H1 (cell line): ENCODE data around the gene LSG1. TPM values are rescaled to one million over a fixed set of nuclear protein-coding genes. Genes with fewer than 3 reads are reported as not detected.

Experiments used
- CTCF ChIA-PET: fragments of 300-600 bp; sonication (Branson Sonifier 250); formaldehyde crosslinking; loops from one replicate; lab custom pipeline; 2021; ENCODE audit not compliant: partially characterized antibody; lab: Charles Lee
- POLR2A ChIA-PET: fragments of 300-600 bp; sonication (Branson Sonifier 250); formaldehyde crosslinking; loops from one replicate; lab custom pipeline; 2021; ENCODE audit warnings: inconsistent platforms; ENCODE audit not compliant: partially characterized antibody; lab: Charles Lee
- DNase-seq, 2 experiments: peaks; one replicate each; pipeline versions ENCODE4 v3.0.0 to v3.0.0-alpha.2; 2010 to 2022; ENCODE audit warnings: low spot score in 2 of 2, low read depth in 1 of 2, mixed read lengths in 1 of 2
- FAIRE-seq: peaks from 2 replicates; lab custom pipeline; 2011; peaks lifted over from hg19 to GRCh38; lab: Jason Lieb, UNC
- H2AFZ ChIP-seq: 2 replicates; pipeline ENCODE4 v1.8.1; 2012; ENCODE audit warnings: low read length, inconsistent platforms
- H2AK5ac ChIP-seq: 2 replicates; pipeline ENCODE4 v1.6.1; 2013; ENCODE audit warnings: low read depth, low read length
- H2BK120ac ChIP-seq: replicated peaks from 2 replicates; pipeline ENCODE3; 2013; ENCODE audit warnings: low read depth, low read length, inconsistent platforms
- H2BK12ac ChIP-seq: 2 replicates; pipeline ENCODE4 v1.6.1; 2013; ENCODE audit warnings: low read depth, low read length
- H2BK15ac ChIP-seq: 2 replicates; pipeline ENCODE4 v1.6.1; 2013; ENCODE audit warnings: low read length
- H2BK20ac ChIP-seq: 2 replicates; pipeline ENCODE4 v1.6.1; 2013; ENCODE audit warnings: low read length
- H2BK5ac ChIP-seq: 2 replicates; pipeline ENCODE4 v1.6.1; 2013; ENCODE audit warnings: low read depth, low read length
- H3K14ac ChIP-seq: 2 replicates; pipeline ENCODE4 v1.6.1; 2013; ENCODE audit warnings: inconsistent platforms; ENCODE audit not compliant: insufficient read length
- H3K18ac ChIP-seq: 2 replicates; pipeline ENCODE4 v1.6.1; 2013; ENCODE audit warnings: low read length; ENCODE audit errors: extremely low read depth
- H3K23ac ChIP-seq: 2 replicates; pipeline ENCODE4 v1.6.1; 2013; ENCODE audit warnings: inconsistent platforms; ENCODE audit not compliant: insufficient read length
- H3K23me2 ChIP-seq: 2 replicates; pipeline ENCODE4 v1.6.1; 2013; ENCODE audit warnings: low read depth, low read length
- H3K27ac ChIP-seq: 2 replicates; pipeline ENCODE4 v1.6.1; 2011; ENCODE audit warnings: low read depth, low read length, inconsistent platforms
- H3K27me3 ChIP-seq, 4 experiments: replicated peaks in 1 of 4; 1 replicate in 1 of 4; 2 replicates in 3 of 4; pipeline versions ENCODE4 v1.6.1 to v1.8.1; 2011 to 2013; ENCODE audit warnings: low read length in 3 of 4, mild to moderate bottlenecking in 3 of 4, inconsistent platforms in 2 of 4, mixed read lengths in 2 of 4, moderate library complexity in 1 of 4; ENCODE audit not compliant: control insufficient read depth in 3 of 4, insufficient read depth in 3 of 4; ENCODE audit errors: extremely low read depth in 1 of 4
- H3K36me3 ChIP-seq, 4 experiments: 2 replicates each; pipeline versions ENCODE4 v1.6.1 to v1.8.1; 2011 to 2013; ENCODE audit warnings: mild to moderate bottlenecking in 4 of 4, low read length in 3 of 4, moderate library complexity in 2 of 4, control low read depth in 1 of 4, inconsistent platforms in 1 of 4; ENCODE audit not compliant: insufficient read depth in 4 of 4, control insufficient read depth in 2 of 4
- H3K4ac ChIP-seq: replicated peaks from 2 replicates; pipeline ENCODE3; 2013; ENCODE audit warnings: low read length, low read depth, mixed read lengths, inconsistent platforms; ENCODE audit not compliant: insufficient read length
- H3K4me1 ChIP-seq, 4 experiments: replicated peaks in 1 of 4; 1 replicate in 1 of 4; 2 replicates in 3 of 4; pipeline versions ENCODE4 v1.6.1 to v1.8.1; 2011 to 2013; ENCODE audit warnings: low read length in 3 of 4, inconsistent platforms in 2 of 4, mixed read lengths in 1 of 4; ENCODE audit not compliant: insufficient read depth in 4 of 4, control insufficient read depth in 3 of 4
- H3K4me2 ChIP-seq, 2 experiments: 2 replicates each; pipeline versions ENCODE4 v1.6.1 to v1.8.1; 2011 to 2013; ENCODE audit warnings: low read depth in 2 of 2, low read length in 2 of 2, control low read depth in 1 of 2, inconsistent platforms in 1 of 2, mild to moderate bottlenecking in 1 of 2; ENCODE audit not compliant: insufficient read depth in 1 of 2
- H3K4me3 ChIP-seq, 4 experiments: fragments of 200-600, 300-600 bp in 1 of 4; sonication (generic), shearing (Covaris generic), sonication (Bioruptor Twin) in 1 of 4; 2 replicates each; pipeline versions ENCODE4 v1.5.1 to v1.8.1; 2011 to 2016; ENCODE audit warnings: low read length in 4 of 4, low read depth in 3 of 4, control low read depth in 2 of 4, inconsistent platforms in 2 of 4, mild to moderate bottlenecking in 2 of 4, mixed read lengths in 1 of 4, moderate library complexity in 1 of 4; ENCODE audit not compliant: insufficient read depth in 2 of 4; ENCODE audit errors: extremely low read depth in 1 of 4
- H3K56ac ChIP-seq: replicated peaks from 2 replicates; pipeline ENCODE3; 2013; ENCODE audit warnings: low read depth, mild to moderate bottlenecking, mixed read lengths, low read length, inconsistent platforms; ENCODE audit not compliant: insufficient read length
- H3K79me1 ChIP-seq: 2 replicates; pipeline ENCODE4 v1.6.1; 2013; ENCODE audit warnings: low read depth, low read length, control low read depth
- H3K79me2 ChIP-seq, 2 experiments: 2 replicates each; pipeline versions ENCODE4 v1.6.1 to v1.8.1; 2012 to 2013; ENCODE audit warnings: low read length in 2 of 2, mild to moderate bottlenecking in 2 of 2, inconsistent platforms in 1 of 2; ENCODE audit not compliant: insufficient read depth in 2 of 2, control insufficient read depth in 1 of 2
- H3K9ac ChIP-seq, 4 experiments: replicated peaks in 1 of 4; 1 replicate in 1 of 4; 2 replicates in 3 of 4; pipeline versions ENCODE4 v1.6.1 to v1.8.1; 2011 to 2013; ENCODE audit warnings: low read depth in 3 of 4, low read length in 3 of 4, control low read depth in 2 of 4, mild to moderate bottlenecking in 2 of 4, moderate library complexity in 2 of 4, inconsistent platforms in 1 of 4; ENCODE audit errors: extremely low read depth in 1 of 4
- H3K9me3 ChIP-seq, 2 experiments: 2 replicates each; pipeline versions ENCODE4 v1.6.1 to v1.8.1; 2012 to 2013; ENCODE audit warnings: mild to moderate bottlenecking in 2 of 2, moderate library complexity in 2 of 2, control low read depth in 1 of 2, inconsistent platforms in 1 of 2, low read depth in 1 of 2, low read length in 1 of 2, mixed read lengths in 1 of 2; ENCODE audit not compliant: insufficient read depth in 2 of 2
- H4K20me1 ChIP-seq, 2 experiments: replicated peaks in 1 of 2; 2 replicates each; pipeline versions ENCODE3 to v1.8.1; 2011 to 2013; ENCODE audit warnings: inconsistent platforms in 2 of 2, low read length in 2 of 2, mild to moderate bottlenecking in 1 of 2; ENCODE audit not compliant: insufficient read depth in 2 of 2, control insufficient read depth in 1 of 2
- H4K5ac ChIP-seq: 2 replicates; pipeline ENCODE4 v1.6.1; 2013; ENCODE audit warnings: low read length, low read depth, mixed read lengths, inconsistent platforms; ENCODE audit not compliant: insufficient read length
- H4K8ac ChIP-seq: 2 replicates; pipeline ENCODE4 v1.8.0; 2013; ENCODE audit warnings: mild to moderate bottlenecking, moderate library complexity, low read length, inconsistent platforms; ENCODE audit not compliant: insufficient read depth; ENCODE audit errors: extremely low read depth
- H4K91ac ChIP-seq: replicated peaks from 2 replicates; pipeline ENCODE3; 2013; ENCODE audit warnings: low read length, mixed read lengths, inconsistent platforms; ENCODE audit not compliant: insufficient read length
- BRCA1 ChIP-seq: IDR thresholded peaks from 2 replicates; pipeline ENCODE4 v1.6.1; 2012; ENCODE audit warnings: low read depth, low read length, improper control_type of control experiment
- CEBPB ChIP-seq: IDR thresholded peaks from 2 replicates; pipeline ENCODE4 v1.6.1; 2012; ENCODE audit warnings: low read depth, low read length
- EP300 ChIP-seq, 2 experiments: IDR thresholded peaks; 1 replicate in 1 of 2; 2 replicates in 1 of 2; pipeline ENCODE4 v1.6.1; 2011 to 2012; ENCODE audit warnings: low read depth in 2 of 2, low read length in 2 of 2, mild to moderate bottlenecking in 2 of 2, borderline replicate concordance in 1 of 2, inconsistent platforms in 1 of 2, moderate library complexity in 1 of 2
- GTF2F1 ChIP-seq: IDR thresholded peaks from 2 replicates; pipeline ENCODE4 v1.6.1; 2012; ENCODE audit warnings: low read depth, low read length, improper control_type of control experiment, borderline replicate concordance
- KDM4A ChIP-seq: IDR thresholded peaks from one replicate; pipeline ENCODE4 v1.7.1; 2012; ENCODE audit warnings: low read depth, mild to moderate bottlenecking, moderate library complexity, low read length, inconsistent platforms; ENCODE audit not compliant: severe bottlenecking
- KDM5A ChIP-seq: fragments of 200-600 bp; IDR thresholded peaks from 2 replicates; pipeline ENCODE4 v1.7.1; 2012; ENCODE audit warnings: mild to moderate bottlenecking, low read length, inconsistent platforms, mixed read lengths
- POLR2A ChIP-seq, 2 experiments: IDR thresholded peaks; 1 replicate in 1 of 2; 2 replicates in 1 of 2; pipeline ENCODE4 v1.6.1; 2011; ENCODE audit warnings: low read depth in 2 of 2, low read length in 2 of 2, mild to moderate bottlenecking in 2 of 2; ENCODE audit errors: control extremely low read depth in 1 of 2
- RAD21 ChIP-seq, 2 experiments: IDR thresholded peaks in 1 of 2; conservative IDR thresholded peaks in 1 of 2; 2 replicates each; pipeline ENCODE4 v1.6.1; 2011; ENCODE audit warnings: low read depth in 2 of 2, low read length in 2 of 2, improper control_type of control experiment in 1 of 2, inconsistent platforms in 1 of 2, mild to moderate bottlenecking in 1 of 2, moderate library complexity in 1 of 2
- RBBP5 ChIP-seq: IDR thresholded peaks from 2 replicates; pipeline ENCODE4 v1.7.1; 2012; ENCODE audit warnings: low read depth, mild to moderate bottlenecking, inconsistent platforms, low read length, moderate library complexity, borderline replicate concordance
- RXRA ChIP-seq: IDR thresholded peaks from 2 replicates; pipeline ENCODE4 v1.6.1; 2011; ENCODE audit warnings: low read depth, mild to moderate bottlenecking, low read length, moderate library complexity; ENCODE audit not compliant: insufficient read depth
- SIRT6 ChIP-seq: IDR thresholded peaks from one replicate; pipeline ENCODE4 v1.7.1; 2012; ENCODE audit warnings: low read length, inconsistent platforms
- WGBS, 2 experiments: shearing (Covaris generic) in 1 of 2; methylation state at CpG; one replicate each; pipeline versions ENCODE4 v1.1.6 to v1.1.7; 2013 to 2015; ENCODE audit warnings: low lambda C conversion rate in 2 of 2, mixed read lengths in 2 of 2, inconsistent platforms in 1 of 2, low coverage in 1 of 2, missing lambda C conversion rate in 1 of 2; ENCODE audit not compliant: insufficient replicate concordance in 2 of 2, insufficient coverage in 1 of 2, insufficient read length in 1 of 2; ENCODE audit errors: extremely low coverage in 1 of 2, missing lambda C conversion rate in 1 of 2; 5-methylcytosine and 5-hydroxymethylcytosine counted together
- polyA plus RNA-seq, 7 experiments: library from polyadenylated mRNA; depleted of rRNA in 3 of 7; stranded (reverse) in 5 of 7; unstranded in 2 of 7; fragments of >200 nt in 5 of 7; fragments of 200-250 nt in 2 of 7; gene quantifications; 1 replicate in 5 of 7; 2 replicates in 1 of 7; 4 replicates in 1 of 7; pipeline versions ENCODE4 v1.2.1 to v1.2.3, GENCODE V29; 2011 to 2013; ENCODE audit warnings: missing spikeins in 2 of 7, mixed read lengths in 2 of 7
- total RNA-seq: library from RNA; stranded (reverse); fragmentation: NEBNext Ultra II Directional; extraction: Animal tissue kit (Norgen Biotek cat#: 25700); gene quantifications from 2 replicates; pipeline ENCODE4 v1.2.1, GENCODE V29; 2021
- TF ChIP-seq, protein P1 (sequence below): IDR thresholded peaks from 2 replicates; pipeline ENCODE4 v1.6.1; 2012; ENCODE audit warnings: inconsistent platforms
- TF ChIP-seq, protein P2 (sequence below): IDR thresholded peaks from 2 replicates; pipeline ENCODE4 v1.6.1; 2011; ENCODE audit warnings: low read depth, mild to moderate bottlenecking, low read length; ENCODE audit not compliant: insufficient read depth

The LSG1 gene
- total and polyA plus RNA-seq, 2 of the 8 experiments (the other 6 are each of a cell fraction or from before 2014, with no cell fraction given), result 23.7 to 47.6 TPM

GRCh38 chr3:194696702-194697101, 24.7 kb upstream of the LSG1 start:
- WGBS, 2 experiments, result 91% methylated on average over 6 of the region's 6 CpGs; no CpG with 5 or more reads in 1 of the 2 experiments
- Histone ChIP-seq H4K20me1 (no peaks in the 10 kb centered on the region), H3K4me1 (peaks cover 0 to 4% (median 1%) of the 10 kb centered on the region in 4 experiments; a peak in 2 of 7 replicates), H3K27ac (no peak overlapping the region), H3K9ac (no peak overlapping the region), H3K14ac (no peak overlapping the region), H2BK12ac (no peak overlapping the region), H2AFZ (no peak overlapping the region), H3K9me3 (no peaks in the 10 kb centered on the region), H2BK120ac (no peak overlapping the region), H3K23me2 (no peaks in the 10 kb centered on the region), H3K4ac (no peak overlapping the region), H2BK5ac (no peak overlapping the region), H3K4me3 (no peak overlapping the region), H2AK5ac (no peak overlapping the region), H4K8ac (no peak overlapping the region), H3K56ac (no peak overlapping the region), H3K27me3 (no peaks in the 10 kb centered on the region), H3K23ac (no peak overlapping the region), H4K91ac (no peak overlapping the region), H4K5ac (no peak overlapping the region), H3K4me2 (no peak overlapping the region), H3K18ac (no peak overlapping the region), H3K79me1 (no peaks in the 10 kb centered on the region), H2BK15ac (no peak overlapping the region), H3K79me2 (no peaks in the 10 kb centered on the region), H2BK20ac (no peak overlapping the region), H3K36me3 (no peaks in the 10 kb centered on the region)
- POLR2A ChIA-PET, result interaction anchor here (1.4 kb wide), 1 partner anchor 10 kb away, joined by 6 read pairs; no protein-coding TSS in a partner anchor
- CTCF ChIA-PET, result interaction anchor here (1.0 to 2.1 kb wide), 4 partner anchors 9 to 109 kb away, joined by 3 to 9 read pairs (median 6); no protein-coding TSS in a partner anchor
- FAIRE-seq, result no peak
- no peak for DNase-seq
- TF ChIP-seq GTF2F1 (no peak), SIRT6 (no peak), RXRA (no peak), KDM5A (no peak), EP300 (IDR thresholded peaks at IDR 0.05; ENCODE audit: borderline replicate concordance in 1 of 2, low read depth in 2 of 2, low read length in 2 of 2) (no peak), CEBPB (no peak), RBBP5 (no peak), KDM4A (no peak), RAD21 (IDR thresholded peaks at IDR 0.05 in 1 of 2, conservative IDR thresholded peaks at IDR 0.05 in 1 of 2; ENCODE audit: low read depth in 2 of 2, low read length in 2 of 2) (no peak), POLR2A (IDR thresholded peaks at IDR 0.05; ENCODE audit: control extremely low read depth in 1 of 2, low read depth in 2 of 2, low read length in 2 of 2) (no peak), BRCA1 (no peak)
- TF ChIP-seq, protein P1, sequence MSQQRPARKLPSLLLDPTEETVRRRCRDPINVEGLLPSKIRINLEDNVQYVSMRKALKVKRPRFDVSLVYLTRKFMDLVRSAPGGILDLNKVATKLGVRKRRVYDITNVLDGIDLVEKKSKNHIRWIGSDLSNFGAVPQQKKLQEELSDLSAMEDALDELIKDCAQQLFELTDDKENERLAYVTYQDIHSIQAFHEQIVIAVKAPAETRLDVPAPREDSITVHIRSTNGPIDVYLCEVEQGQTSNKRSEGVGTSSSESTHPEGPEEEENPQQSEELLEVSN, result no peak
- TF ChIP-seq, protein P2, sequence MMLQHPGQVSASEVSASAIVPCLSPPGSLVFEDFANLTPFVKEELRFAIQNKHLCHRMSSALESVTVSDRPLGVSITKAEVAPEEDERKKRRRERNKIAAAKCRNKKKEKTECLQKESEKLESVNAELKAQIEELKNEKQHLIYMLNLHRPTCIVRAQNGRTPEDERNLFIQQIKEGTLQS, result no peak
